Thoracic aorta (tissue), 2 donors: ENCODE results near the gene SNRPD2. TPM values are rescaled to one million over a fixed set of nuclear protein-coding genes. Genes with fewer than 3 reads are reported as not detected.
A peak's percentile ranks its signal among the peaks of the same experiment; 100 is the strongest.

Experiments
- ATAC-seq: fragments of 150-250 bp; one replicate; pipeline ENCODE4 v1.8.0; 2017; ENCODE audit warnings: low read depth; ENCODE audit not compliant: insufficient number of reproducible peaks, low FRiP score
- DNase-seq: peaks from one replicate; pipeline ENCODE4 v3.0.0-alpha.2; 2020; ENCODE audit warnings: low spot score
- H3K27ac ChIP-seq, 2 donors: fragments of 200-600 bp; sonication (generic); 1 replicate in 1 of 2; 2 replicates in 1 of 2; pipeline ENCODE4 v1.5.1; 2016; ENCODE audit warnings: mild to moderate bottlenecking in 2 of 2, moderate library complexity in 2 of 2
- H3K27me3 ChIP-seq: fragments of 200-600 bp; sonication (generic); replicated peaks from 2 replicates; pipeline ENCODE4 v1.6.0; 2016; ENCODE audit warnings: mild to moderate bottlenecking; ENCODE audit not compliant: insufficient read depth
- H3K36me3 ChIP-seq: fragments of 200-600 bp; sonication (generic); one replicate; pipeline ENCODE4 v1.5.1; 2016
- H3K4me1 ChIP-seq, 2 donors: fragments of 200-600 bp; sonication (generic); 1 replicate in 1 of 2; 2 replicates in 1 of 2; pipeline versions ENCODE4 v1.5.1 to v1.6.0; 2016; ENCODE audit warnings: low read depth in 2 of 2, mild to moderate bottlenecking in 1 of 2; ENCODE audit not compliant: control insufficient read depth in 1 of 2
- H3K4me3 ChIP-seq: fragments of 200-600 bp; sonication (generic); 2 replicates; pipeline ENCODE4 v1.5.1; 2016; ENCODE audit warnings: mild to moderate bottlenecking
- H3K9me3 ChIP-seq: fragments of 200-600 bp; sonication (generic); 2 replicates; pipeline ENCODE4 v1.5.1; 2016
- CTCF ChIP-seq: fragments of 200-600 bp; sonication (generic); IDR thresholded peaks from one replicate; pipeline ENCODE4 v1.5.1; 2019; ENCODE audit warnings: antibody characterized with exemption
- total RNA-seq, 2 donors: library from RNA; depleted of rRNA; stranded (reverse); fragments of >200 nt; gene quantifications; one replicate each; pipeline versions ENCODE4 v1.1.0 to v1.2.3, GENCODE V29; 2016

The SNRPD2 gene
- total RNA-seq, 2 donors from 2014 or later = 65.7 to 70.1 TPM

DNA sequence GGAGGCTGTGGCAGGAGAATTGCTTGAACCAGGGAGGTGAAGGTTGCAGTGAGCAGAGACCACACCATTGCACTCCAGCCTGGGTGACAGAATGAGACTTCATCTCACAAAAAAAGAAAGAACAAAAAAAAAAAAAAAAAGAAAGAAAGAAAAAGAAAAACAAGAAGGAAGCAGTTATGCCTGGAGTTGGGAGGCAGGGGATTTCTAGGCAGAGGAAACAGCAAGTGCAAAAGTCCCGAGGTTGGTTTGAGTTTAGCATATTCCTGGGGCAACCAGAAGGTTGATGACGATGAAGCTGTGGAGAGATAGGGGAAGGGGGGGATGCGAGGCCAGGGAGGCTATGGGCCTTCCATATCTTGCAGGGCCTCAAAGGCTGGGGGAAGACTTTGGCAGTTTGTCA is 41.0 kb downstream of the SNRPD2 start:
- H3K27ac ChIP-seq = no peak overlapping the region
- DNase-seq (no peak), ATAC-seq (no peak)
- TF ChIP-seq CTCF = no peak
- no peak overlapping the region for H3K4me3 ChIP-seq
- no peaks in the 10 kb centered on the region for H3K9me3 ChIP-seq
- H3K27me3 ChIP-seq = no peaks in the 10 kb centered on the region
- H3K4me1 ChIP-seq = peaks cover 0 to 4% of the 10 kb centered on the region in 2 donors
- H3K36me3 ChIP-seq = no peaks in the 10 kb centered on the region

DNA sequence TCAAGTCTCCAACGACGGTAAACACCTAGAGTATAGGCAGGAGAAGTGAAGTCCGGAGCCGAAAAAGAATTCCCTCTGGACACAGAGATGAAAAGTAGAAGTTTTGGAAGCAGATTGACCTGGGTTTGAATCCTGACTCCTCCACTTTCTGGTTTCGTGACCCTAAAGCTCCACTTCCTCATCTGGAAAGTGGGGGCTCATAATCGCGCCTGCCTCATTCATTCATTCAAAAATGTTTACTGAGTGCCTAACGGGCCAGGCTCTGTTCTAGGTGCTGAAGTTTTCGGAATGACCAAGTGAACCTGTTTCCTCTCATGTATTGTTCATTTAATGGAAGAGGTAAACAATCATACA is 45.4 kb downstream of the SNRPD2 start:
- Histone ChIP-seq H3K27ac (no peak overlapping the region), H3K9me3 (no peaks in the 10 kb centered on the region), H3K4me3 (peak overlapping the region; percentile 64), H3K36me3 (no peaks in the 10 kb centered on the region), H3K27me3 (no peaks in the 10 kb centered on the region), H3K4me1 (peaks cover 5 to 24% of the 10 kb centered on the region in 2 donors)
- no peak for TF ChIP-seq CTCF
- DNase-seq (no peak), ATAC-seq (no peak)

DNA sequence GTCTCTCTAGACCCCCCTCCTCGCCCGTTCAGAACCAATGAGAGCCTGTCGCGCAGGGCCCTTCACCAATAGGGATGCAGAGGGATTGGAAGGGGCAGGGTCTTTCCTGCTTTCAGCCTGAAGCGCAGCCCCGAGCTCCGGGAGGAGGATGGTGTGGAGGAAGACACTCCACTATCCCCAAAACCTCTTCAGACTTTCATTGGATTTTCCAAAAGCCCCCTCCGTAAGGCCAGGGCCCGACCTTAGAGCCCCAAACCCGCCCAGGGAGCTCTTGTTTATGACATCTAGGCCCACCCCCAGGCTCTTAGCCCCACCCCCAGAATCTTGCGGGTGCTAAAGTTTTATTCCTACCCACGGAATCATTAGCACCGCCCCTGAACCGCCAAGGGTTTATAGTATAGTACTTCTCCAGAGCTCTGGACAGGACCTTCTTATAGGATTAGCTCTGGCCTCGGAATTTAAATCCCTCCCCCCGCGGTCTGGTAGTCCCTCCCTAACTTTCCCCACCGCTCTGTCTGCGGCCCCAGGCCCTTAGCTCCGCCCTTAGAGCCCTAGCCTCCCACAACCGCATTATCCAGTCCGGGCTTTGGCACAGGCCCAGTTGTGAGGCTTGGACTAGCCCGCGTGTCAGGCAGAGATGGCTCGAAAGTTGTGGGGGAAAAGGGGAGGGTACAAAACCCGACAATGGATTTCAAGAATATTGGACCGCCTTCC is 46.0 kb downstream of the SNRPD2 start:
- no peaks in the 10 kb centered on the region for H3K9me3 ChIP-seq
- ATAC-seq (no peak), DNase-seq (no peak)
- peak overlapping the region; percentile 64 for H3K4me3 ChIP-seq
- H3K27ac ChIP-seq = no peak overlapping the region
- TF ChIP-seq CTCF = no peak
- H3K27me3 ChIP-seq = no peaks in the 10 kb centered on the region
- H3K4me1 ChIP-seq = peaks cover 5 to 30% of the 10 kb centered on the region in 2 donors
- H3K36me3 ChIP-seq = no peaks in the 10 kb centered on the region

- ATAC-seq (no peak), DNase-seq (no peak)
- no peaks in the 10 kb centered on the region for H3K9me3 ChIP-seq
- TF ChIP-seq CTCF = no peak
- H3K27ac ChIP-seq = no peak overlapping the region
- no peaks in the 10 kb centered on the region for H3K27me3 ChIP-seq
- peak overlapping the region; percentile 64 for H3K4me3 ChIP-seq
- peaks cover 5 to 34% of the 10 kb centered on the region in 2 donors for H3K4me1 ChIP-seq
- H3K36me3 ChIP-seq = no peaks in the 10 kb centered on the region
These were observed 46.6 kb downstream of the SNRPD2 start for GRCh38 chr19:45645068-45645630.

- H3K36me3 ChIP-seq = no peaks in the 10 kb centered on the region
- peaks cover 5 to 34% of the 10 kb centered on the region in 2 donors for H3K4me1 ChIP-seq
- H3K27me3 ChIP-seq = no peaks in the 10 kb centered on the region
- ATAC-seq (no peak), DNase-seq (no peak)
- H3K4me3 ChIP-seq = no peak overlapping the region
- no peak for TF ChIP-seq CTCF
- no peak overlapping the region for H3K27ac ChIP-seq
- no peaks in the 10 kb centered on the region for H3K9me3 ChIP-seq
These were observed 47.6 kb downstream of the SNRPD2 start for GRCh38 chr19:45643927-45644771.
